K562 (cell line): ENCODE results near the gene CD69.

Source experiments
- CBFB ChIP-seq: sonication (generic); formaldehyde crosslinking; IDR thresholded peaks from 2 replicates; pipeline ENCODE4 v1.4.0; 2020; ENCODE audit warnings: mild to moderate bottlenecking, missing genetic modification reagents
- ELF4 ChIP-seq: fragments of 450-650 bp; formaldehyde crosslinking; IDR thresholded peaks from 2 replicates; pipeline ENCODE4 v1.4.0; 2022; ENCODE audit warnings: missing genetic modification characterization
- MAZ ChIP-seq, 2 experiments: fragments of 450-650 bp in 1 of 2; sonication (generic) in 1 of 2; formaldehyde crosslinking; IDR thresholded peaks in 1 of 2; conservative IDR thresholded peaks in 1 of 2; 2 replicates each; pipeline versions ENCODE4 v1.4.0 to v1.5.0; 2020; ENCODE audit warnings: mild to moderate bottlenecking in 1 of 2, missing genetic modification reagents in 1 of 2
- NCOA1 ChIP-seq: fragments of 450-650 bp; IDR thresholded peaks from 2 replicates; pipeline ENCODE4 v1.6.1; 2016; ENCODE audit warnings: low read depth
- RAD21 ChIP-seq, 2 experiments: fragments of 250-450 bp in 1 of 2; fragments of 450-650 bp in 1 of 2; sonication (Bioruptor Pico) in 1 of 2; formaldehyde crosslinking in 1 of 2; IDR thresholded peaks in 1 of 2; conservative IDR thresholded peaks in 1 of 2; 2 replicates each; pipeline versions ENCODE4 v1.4.0 to v1.8.0; 2020 to 2022; ENCODE audit warnings: mild to moderate bottlenecking in 2 of 2, moderate library complexity in 1 of 2
- STAT6 ChIP-seq: sonication (generic); formaldehyde crosslinking; IDR thresholded peaks from 2 replicates; pipeline ENCODE4 v1.8.1; 2023; ENCODE audit warnings: mild to moderate bottlenecking, missing genetic modification reagents
- ZZZ3 ChIP-seq: fragments of 450-650 bp; IDR thresholded peaks from 2 replicates; pipeline ENCODE4 v1.6.1; 2016; ENCODE audit warnings: antibody characterized with exemption, mild to moderate bottlenecking, moderate library complexity

DNA sequence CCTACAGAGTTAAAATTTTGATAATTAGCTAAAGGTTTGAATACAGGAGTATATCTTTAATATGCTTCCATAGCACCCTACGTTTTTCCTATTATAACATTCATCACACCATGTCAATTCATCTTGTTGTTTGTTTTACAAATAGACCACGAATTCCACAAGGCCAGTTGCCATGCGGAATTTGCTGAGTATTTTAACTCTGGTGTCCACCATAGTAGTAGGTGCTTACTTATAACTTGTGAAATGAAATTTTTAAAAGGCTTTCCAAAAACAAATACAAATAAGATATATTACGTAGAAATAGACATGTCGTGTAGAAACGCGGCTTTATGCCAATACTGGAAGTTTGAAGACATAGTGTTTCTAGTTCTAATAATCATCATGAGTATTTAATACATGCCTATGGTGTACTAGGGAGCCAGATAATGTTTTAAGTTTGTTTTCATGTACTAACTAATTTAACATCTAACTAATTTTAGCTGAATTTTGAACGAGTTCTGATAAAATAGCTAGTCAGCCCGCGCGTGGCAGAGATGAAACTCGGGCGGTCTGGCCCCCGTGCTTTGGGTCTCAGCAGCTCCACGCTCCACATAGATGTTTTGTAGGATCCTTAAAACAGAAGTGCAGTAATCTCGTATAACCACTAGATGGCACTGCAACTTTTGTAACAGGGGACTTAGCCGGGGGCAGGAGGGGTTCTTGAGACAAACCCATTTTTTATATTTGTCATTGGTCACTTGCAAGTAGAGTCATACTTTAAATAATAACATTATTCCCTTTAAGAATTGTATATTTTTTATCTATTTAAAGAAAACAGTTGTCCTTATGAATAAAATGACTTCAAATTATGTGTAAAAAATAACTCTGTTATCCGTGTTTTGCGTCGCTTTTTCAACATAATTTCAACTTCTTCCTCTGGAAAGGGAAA is 10.2 kb downstream of the CD69 start:
- TF ChIP-seq ELF4 (CRISPR knock-in tag) (no peak), CBFB (CRISPR knock-in tag) (no peak), MAZ (CRISPR knock-in tag; conservative IDR thresholded peaks at IDR 0.05 in 1 of 2, IDR thresholded peaks at IDR 0.05 in 1 of 2) (peak in 1 of 2 experiments; percentile 93; a peak in 2 of 4 replicates), NCOA1 (no peak), RAD21 (CRISPR knock-in tag; conservative IDR thresholded peaks at IDR 0.05 in 1 of 2, IDR thresholded peaks at IDR 0.05 in 1 of 2) (peak; percentile 76 to 85), ZZZ3 (no peak), STAT6 (CRISPR knock-in tag) (no peak)
